Spleen (tissue), 11 donors: ENCODE data around the gene KIDINS220. TPM values are rescaled to one million over a fixed set of nuclear protein-coding genes. Genes with fewer than 3 reads are reported as not detected.

ENCODE experiments used
- DNase-seq: peaks from one replicate; pipeline ENCODE4 v3.0.0-alpha.2; 2020
- H3K27ac ChIP-seq, 8 donors: fragments of 200-600 bp; sonication (generic) in 7 of 8; 1 replicate in 4 of 8; 2 replicates in 4 of 8; pipeline versions ENCODE4 v1.5.0 to v1.8.0; 2016 to 2021; ENCODE audit warnings: inconsistent platforms in 4 of 8, mild to moderate bottlenecking in 4 of 8, moderate library complexity in 1 of 8
- H3K27me3 ChIP-seq, 7 donors: fragments of 200-600 bp; sonication (generic) in 6 of 7; replicated peaks in 1 of 7; 1 replicate in 4 of 7; 2 replicates in 3 of 7; pipeline versions ENCODE4 v1.5.0 to v1.8.0; 2016 to 2021; ENCODE audit warnings: inconsistent platforms in 3 of 7, mild to moderate bottlenecking in 1 of 7
- H3K36me3 ChIP-seq, 6 donors: fragments of 200-600 bp; sonication (generic) in 5 of 6; 1 replicate in 4 of 6; 2 replicates in 2 of 6; pipeline versions ENCODE4 v1.5.0 to v1.8.0; 2016 to 2021; ENCODE audit warnings: inconsistent platforms in 2 of 6
- H3K4me1 ChIP-seq, 6 donors: fragments of 200-600 bp; sonication (generic) in 5 of 6; 1 replicate in 3 of 6; 2 replicates in 3 of 6; pipeline versions ENCODE4 v1.5.0 to v1.8.0; 2016 to 2021; ENCODE audit warnings: inconsistent platforms in 3 of 6
- H3K4me3 ChIP-seq, 8 donors: fragments of 200-600 bp; sonication (generic) in 7 of 8; 1 replicate in 4 of 8; 2 replicates in 4 of 8; pipeline versions ENCODE4 v1.5.0 to v1.8.0; 2016 to 2021; ENCODE audit warnings: inconsistent platforms in 4 of 8, mild to moderate bottlenecking in 4 of 8, moderate library complexity in 2 of 8
- H3K9me3 ChIP-seq, 8 donors: fragments of 200-600 bp; sonication (generic) in 7 of 8; 1 replicate in 4 of 8; 2 replicates in 4 of 8; pipeline versions ENCODE4 v1.5.0 to v1.8.0; 2016 to 2021; ENCODE audit warnings: inconsistent platforms in 4 of 8
- POLR2A ChIP-seq, 3 donors: fragments of 450-650 bp; IDR thresholded peaks; one replicate each; pipeline ENCODE4 v1.5.1; 2017; ENCODE audit warnings: antibody characterized with exemption in 3 of 3, mild to moderate bottlenecking in 1 of 3
- POLR2AphosphoS5 ChIP-seq, 3 donors: sonication (generic); formaldehyde crosslinking; IDR thresholded peaks; one replicate each; pipeline ENCODE4 v1.5.1; 2017; ENCODE audit warnings: antibody characterized with exemption in 3 of 3
- WGBS, 5 donors: extraction: QIAGEN DNeasy Blood & Tissue Kit in 3 of 5; methylation state at CpG; one replicate each; pipeline versions ENCODE4 v1.1.5 to v1.1.7; 2013 to 2018; 5-methylcytosine and 5-hydroxymethylcytosine counted together
- intact Hi-C: fragments of 100-400 bp; cut with DNase I; formaldehyde crosslinking; loops from one replicate; pipeline ENCODE4 v1.15.0; 2023; ENCODE audit warnings: low total_unique reads
- polyA plus RNA-seq, 3 donors: library from polyadenylated mRNA; stranded (reverse); fragments of 200-250 nt; gene quantifications; one replicate each; pipeline ENCODE4 v1.2.1, GENCODE V29; 2013
- total RNA-seq, 7 donors: library from RNA; depleted of rRNA in 3 of 7; stranded (reverse); fragments of >200 nt in 3 of 7; fragmentation: NEBNext Ultra II Directional in 4 of 7; extraction: Animal tissue kit (Norgen Biotek cat#: 25700) in 4 of 7; gene quantifications; one replicate each; pipeline versions ENCODE4 v1.1.0 to v1.2.1, GENCODE V29; 2016 to 2021
- TF ChIP-seq, protein P1 (sequence below), 11 experiments: fragments of 200-600 bp in 7 of 11; fragments of 450-650 bp in 4 of 11; sonication (generic) in 4 of 11; IDR thresholded peaks in 8 of 11; conservative IDR thresholded peaks in 3 of 11; 1 replicate in 7 of 11; 2 replicates in 4 of 11; pipeline versions ENCODE4 v1.4.0 to v1.8.0; 2016 to 2021; ENCODE audit warnings: antibody characterized with exemption in 11 of 11, inconsistent platforms in 4 of 11, mild to moderate bottlenecking in 1 of 11
- donor health status: healthy with polysubstance abuse.
- donor health status: DM: no; HTN: no; CAD: no; lungs with moderate emphysema.
- donor health status: DM: no; HTN: no; CAD: no.
- donor health status: Bipolar disorder and iron deficiency.
- donor health status: healthy.
- donor health status: DM: no; HTN: no; CAD: no.
- donor health status: DM: yes; HTN: yes; CAD: no.

KIDINS220 gene
- total and polyA plus RNA-seq, 10 donors, result 6.0 to 84.1 (median 59.0) TPM

DNA sequence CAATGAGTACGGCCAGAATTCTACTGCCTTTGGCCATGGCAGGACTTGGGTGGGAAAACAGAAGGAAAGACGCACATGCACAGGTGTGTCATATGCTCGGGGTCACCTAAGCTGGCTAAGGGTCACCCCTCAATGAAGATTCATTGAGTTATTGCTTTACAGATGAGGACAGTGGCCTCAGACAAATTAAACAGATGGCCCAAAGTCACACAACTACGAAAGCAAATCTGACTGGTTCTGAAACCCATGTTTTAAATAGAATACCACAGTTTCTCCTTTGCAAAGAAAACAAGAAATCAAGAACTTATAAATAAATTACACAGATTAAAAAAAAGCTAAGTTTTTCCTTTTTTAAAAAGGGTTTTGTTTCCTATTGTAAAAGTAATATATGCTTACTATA, 85.0 kb downstream of the KIDINS220 start:
- Histone ChIP-seq H3K4me3 (no peak overlapping the region), H3K36me3 (peaks cover 0 to 83% (median 29%) of the 10 kb centered on the region in 6 donors), H3K4me1 (no peaks in the 10 kb centered on the region), H3K27ac (no peak overlapping the region), H3K9me3 (peaks cover 0 to 18% (median 12%) of the 10 kb centered on the region in 8 donors), H3K27me3 (no peaks in the 10 kb centered on the region)
- WGBS, 5 donors, result 91 to 97% (median 96%) methylated on average over 4 of the region's 4 CpGs
- TF ChIP-seq POLR2AphosphoS5 (IDR thresholded peaks at IDR 0.05), result no peak
- no peak for TF ChIP-seq POLR2A (IDR thresholded peaks at IDR 0.05)
- TF ChIP-seq, protein P1, sequence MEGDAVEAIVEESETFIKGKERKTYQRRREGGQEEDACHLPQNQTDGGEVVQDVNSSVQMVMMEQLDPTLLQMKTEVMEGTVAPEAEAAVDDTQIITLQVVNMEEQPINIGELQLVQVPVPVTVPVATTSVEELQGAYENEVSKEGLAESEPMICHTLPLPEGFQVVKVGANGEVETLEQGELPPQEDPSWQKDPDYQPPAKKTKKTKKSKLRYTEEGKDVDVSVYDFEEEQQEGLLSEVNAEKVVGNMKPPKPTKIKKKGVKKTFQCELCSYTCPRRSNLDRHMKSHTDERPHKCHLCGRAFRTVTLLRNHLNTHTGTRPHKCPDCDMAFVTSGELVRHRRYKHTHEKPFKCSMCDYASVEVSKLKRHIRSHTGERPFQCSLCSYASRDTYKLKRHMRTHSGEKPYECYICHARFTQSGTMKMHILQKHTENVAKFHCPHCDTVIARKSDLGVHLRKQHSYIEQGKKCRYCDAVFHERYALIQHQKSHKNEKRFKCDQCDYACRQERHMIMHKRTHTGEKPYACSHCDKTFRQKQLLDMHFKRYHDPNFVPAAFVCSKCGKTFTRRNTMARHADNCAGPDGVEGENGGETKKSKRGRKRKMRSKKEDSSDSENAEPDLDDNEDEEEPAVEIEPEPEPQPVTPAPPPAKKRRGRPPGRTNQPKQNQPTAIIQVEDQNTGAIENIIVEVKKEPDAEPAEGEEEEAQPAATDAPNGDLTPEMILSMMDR (IDR thresholded peaks at IDR 0.05 in 8 of 11, conservative IDR thresholded peaks at IDR 0.05 in 3 of 11), result no peak
- DNase-seq, result no peak
- intact Hi-C loops, result no loop called here

DNA sequence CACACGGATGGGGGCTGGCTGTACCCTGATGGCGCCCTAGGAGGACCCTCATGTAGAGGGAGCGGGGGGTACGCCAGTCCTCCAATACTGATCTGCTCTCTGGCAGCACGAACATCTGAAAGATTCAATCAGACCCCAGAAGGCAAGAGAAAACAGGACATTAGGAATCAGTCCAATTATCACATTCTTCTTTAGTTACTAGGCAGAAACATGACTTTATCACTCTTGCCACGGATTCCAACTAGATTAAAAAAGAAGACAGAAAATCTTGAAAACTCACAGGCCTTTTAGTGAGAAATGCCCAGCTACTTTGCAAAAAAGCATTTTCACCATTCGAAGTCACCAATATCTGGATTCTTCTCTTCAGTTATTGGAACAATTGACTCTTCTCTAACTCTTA, 87.2 kb downstream of the KIDINS220 start:
- 93 to 98% (median 96%) methylated on average over 7 of the region's 7 CpGs for WGBS, 5 donors
- intact Hi-C loops, result no loop called here
- no peaks in the 10 kb centered on the region for H3K27me3 ChIP-seq
- no peak overlapping the region for H3K27ac ChIP-seq
- TF ChIP-seq, protein P1 (IDR thresholded peaks at IDR 0.05 in 8 of 11, conservative IDR thresholded peaks at IDR 0.05 in 3 of 11), result no peak
- TF ChIP-seq POLR2AphosphoS5 (IDR thresholded peaks at IDR 0.05) (no peak), POLR2A (IDR thresholded peaks at IDR 0.05) (no peak)
- H3K36me3 ChIP-seq, result peaks cover 0 to 84% (median 25%) of the 10 kb centered on the region in 6 donors
- no peak overlapping the region for H3K4me3 ChIP-seq
- no peak for DNase-seq
- H3K4me1 ChIP-seq, result no peaks in the 10 kb centered on the region
- no peaks in the 10 kb centered on the region for H3K9me3 ChIP-seq

DNA sequence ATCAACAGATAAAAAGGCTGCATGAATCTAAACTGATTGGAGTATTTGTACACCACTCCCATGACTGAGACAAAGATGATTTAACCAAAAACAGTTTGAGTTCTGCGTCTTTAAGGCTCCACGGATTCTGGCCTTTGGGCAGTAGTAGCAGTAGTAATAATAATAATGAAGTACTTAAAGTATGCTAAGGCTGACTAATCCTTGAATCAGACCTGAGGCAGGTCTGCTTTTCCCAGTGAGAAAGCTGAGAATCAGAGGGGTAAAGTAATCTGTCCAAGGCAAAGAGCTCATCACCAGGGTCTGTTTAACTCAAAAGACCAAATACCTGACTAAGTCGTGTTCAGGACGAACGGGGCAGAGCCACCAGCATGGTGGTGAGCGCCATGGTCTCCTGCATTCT, 94.2 kb downstream of the KIDINS220 start:
- H3K36me3 ChIP-seq, result peaks cover 0 to 78% (median 29%) of the 10 kb centered on the region in 6 donors
- TF ChIP-seq, protein P1 (IDR thresholded peaks at IDR 0.05 in 8 of 11, conservative IDR thresholded peaks at IDR 0.05 in 3 of 11), result no peak
- TF ChIP-seq POLR2AphosphoS5 (IDR thresholded peaks at IDR 0.05), result no peak
- TF ChIP-seq POLR2A (IDR thresholded peaks at IDR 0.05), result no peak
- H3K27ac ChIP-seq, result no peak overlapping the region
- no peak overlapping the region for H3K4me3 ChIP-seq
- WGBS, 5 donors, result 90 to 99% (median 98%) methylated on average over 6 of the region's 6 CpGs
- no peaks in the 10 kb centered on the region for H3K4me1 ChIP-seq
- no peaks in the 10 kb centered on the region for H3K9me3 ChIP-seq
- no peaks in the 10 kb centered on the region for H3K27me3 ChIP-seq
- DNase-seq, result no peak
- intact Hi-C loops, result no loop called here

DNA sequence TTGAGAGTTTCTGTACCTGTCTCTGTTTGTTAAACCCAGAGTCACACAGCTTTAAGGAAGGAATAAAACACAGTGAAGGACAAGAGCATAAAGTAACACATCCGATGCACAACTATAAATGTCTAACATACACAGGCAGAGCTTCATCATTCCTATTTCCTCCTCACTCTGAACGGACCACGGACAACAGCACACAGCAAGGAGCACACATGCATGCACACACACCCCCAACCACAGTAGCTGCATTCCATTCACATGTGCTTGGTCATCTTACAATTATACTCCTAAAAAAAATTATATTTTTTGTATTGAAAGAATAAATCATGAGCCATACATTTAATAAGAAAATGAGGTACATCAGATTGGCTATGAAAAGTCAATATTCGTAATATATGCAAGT, 97.3 kb downstream of the KIDINS220 start:
- DNase-seq, result no peak
- H3K4me3 ChIP-seq, result no peak overlapping the region
- peaks cover 0 to 75% (median 32%) of the 10 kb centered on the region in 6 donors for H3K36me3 ChIP-seq
- intact Hi-C loops, result no loop called here
- TF ChIP-seq, protein P1 (IDR thresholded peaks at IDR 0.05 in 8 of 11, conservative IDR thresholded peaks at IDR 0.05 in 3 of 11), result no peak
- TF ChIP-seq POLR2AphosphoS5 (IDR thresholded peaks at IDR 0.05) (no peak), POLR2A (IDR thresholded peaks at IDR 0.05) (no peak)
- H3K9me3 ChIP-seq, result no peaks in the 10 kb centered on the region
- H3K4me1 ChIP-seq, result no peaks in the 10 kb centered on the region
- 91 to 98% (median 93%) methylated on average over 4 of the region's 4 CpGs for WGBS, 5 donors
- no peak overlapping the region for H3K27ac ChIP-seq
- H3K27me3 ChIP-seq, result no peaks in the 10 kb centered on the region
